Prostate gland (tissue), 2 donors: ENCODE results near the gene C17orf78. TPM values are rescaled to one million over a fixed set of nuclear protein-coding genes. Genes with fewer than 3 reads are reported as not detected.

Experiments used
- DNase-seq: peaks from one replicate; pipeline ENCODE4 v3.0.0-alpha.2; 2019; ENCODE audit warnings: low spot score
- H3K27ac ChIP-seq, 2 donors: fragments of 200-600 bp; sonication (generic); 2 replicates each; pipeline ENCODE4 v1.5.1; 2017 to 2019
- H3K27me3 ChIP-seq: fragments of 200-600 bp; sonication (generic); replicated peaks from 2 replicates; pipeline ENCODE4 v1.5.1; 2019; ENCODE audit not compliant: insufficient read depth
- H3K36me3 ChIP-seq, 2 donors: fragments of 200-600 bp; sonication (generic); 1 replicate in 1 of 2; 2 replicates in 1 of 2; pipeline versions ENCODE4 v1.5.1 to v1.8.1; 2017 to 2019
- H3K4me1 ChIP-seq: fragments of 200-600 bp; sonication (generic); replicated peaks from 2 replicates; pipeline ENCODE4 v1.5.1; 2019
- H3K4me3 ChIP-seq, 2 donors: fragments of 200-600 bp; sonication (generic); 2 replicates each; pipeline ENCODE4 v1.5.1; 2017 to 2019
- H3K9me3 ChIP-seq: fragments of 200-600 bp; sonication (generic); 2 replicates; pipeline ENCODE4 v1.5.1; 2017
- CTCF ChIP-seq, 4 experiments: fragments of 200-600 bp in 2 of 4; fragments of 450-650 bp in 2 of 4; sonication (generic) in 2 of 4; IDR thresholded peaks; 1 replicate in 3 of 4; 2 replicates in 1 of 4; pipeline ENCODE4 v1.5.1; 2016 to 2019; ENCODE audit warnings: antibody characterized with exemption in 4 of 4, mild to moderate bottlenecking in 2 of 4, moderate library complexity in 2 of 4
- POLR2A ChIP-seq: fragments of 450-650 bp; IDR thresholded peaks from one replicate; pipeline ENCODE4 v1.6.1; 2016; ENCODE audit warnings: antibody characterized with exemption, mild to moderate bottlenecking
- POLR2AphosphoS5 ChIP-seq: sonication (generic); formaldehyde crosslinking; IDR thresholded peaks from one replicate; pipeline ENCODE4 v1.6.1; 2017; ENCODE audit warnings: antibody characterized with exemption
- WGBS: methylation state at CpG from one replicate; pipeline ENCODE4 v1.1.5; 2018; 5-methylcytosine and 5-hydroxymethylcytosine counted together
- intact Hi-C: fragments of 100-400 bp; cut with DNase I; formaldehyde crosslinking; loops from one replicate; pipeline ENCODE4 v1.14.2; 2022
- total RNA-seq, 2 donors: library from RNA; depleted of rRNA; stranded (reverse); fragments of >200 nt; gene quantifications; one replicate each; pipeline ENCODE4 v1.1.0, GENCODE V29; 2016

The C17orf78 gene
- not detected for total RNA-seq

GRCh38 chr17:37375706-37376105, at the start of gene C17orf78:
TSS of gene C17orf78 (plus strand) at chr17:37375985. CDS start at chr17:37376093, 108 bp downstream.
- H3K9me3 ChIP-seq, result no peaks in the 10 kb centered on the region
- no peaks in the 10 kb centered on the region for H3K27me3 ChIP-seq
- no peaks in the 10 kb centered on the region for H3K36me3 ChIP-seq
- no peak within 1 kb of the TSS for H3K27ac ChIP-seq
- WGBS, result 92% methylated on average over 7 of the region's 7 CpGs
- no peaks in the 10 kb centered on the region for H3K4me1 ChIP-seq
- DNase-seq, result no peak
- no peak within 1 kb of the TSS for H3K4me3 ChIP-seq
- TF ChIP-seq CTCF (IDR thresholded peaks at IDR 0.05), result no peak
- no peak for TF ChIP-seq POLR2AphosphoS5
- no peak for TF ChIP-seq POLR2A
- intact Hi-C loops, result loop anchor here (10.0 kb wide), 1 partner anchor 121 kb away; no protein-coding TSS in a partner anchor

GRCh38 chr17:37327341-37328090, 48.3 kb upstream of the C17orf78 start:
- no peak overlapping the region for H3K4me3 ChIP-seq
- H3K36me3 ChIP-seq, result no peaks in the 10 kb centered on the region
- peaks cover 5% of the 10 kb centered on the region for H3K4me1 ChIP-seq
- no peak for DNase-seq
- TF ChIP-seq CTCF (IDR thresholded peaks at IDR 0.05) (no peak), POLR2A (no peak), POLR2AphosphoS5 (no peak)
- WGBS, result 68% methylated on average over 5 of the region's 5 CpGs
- H3K27me3 ChIP-seq, result no peaks in the 10 kb centered on the region
- no peaks in the 10 kb centered on the region for H3K9me3 ChIP-seq
- no peak overlapping the region for H3K27ac ChIP-seq
- intact Hi-C loops, result no loop called here

DNA sequence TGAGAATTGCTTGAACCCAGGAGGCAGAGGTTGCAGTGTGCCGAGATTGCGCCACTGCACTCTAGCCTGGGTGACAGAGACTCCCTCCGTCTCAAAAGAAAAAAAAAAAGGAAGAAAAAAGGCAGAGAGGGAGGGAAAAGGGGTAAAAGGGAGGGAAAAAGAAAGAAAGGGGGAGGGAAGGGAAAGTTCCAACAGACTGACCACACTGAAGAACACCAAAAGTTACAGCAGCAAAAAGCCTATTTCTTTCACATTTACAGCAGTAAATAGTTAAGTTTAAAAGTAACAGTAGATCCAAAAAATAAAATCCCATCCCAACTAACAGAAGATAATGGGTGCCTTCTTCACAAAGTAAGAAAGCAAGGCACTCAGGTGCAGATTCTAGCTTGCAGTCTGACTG, 36.9 kb upstream of the C17orf78 start:
- Histone ChIP-seq H3K27ac (no peak overlapping the region), H3K4me3 (no peak overlapping the region), H3K4me1 (no peaks in the 10 kb centered on the region), H3K9me3 (no peaks in the 10 kb centered on the region), H3K27me3 (no peaks in the 10 kb centered on the region), H3K36me3 (no peaks in the 10 kb centered on the region)
- WGBS, result 81% methylated on average over 3 of the region's 3 CpGs
- TF ChIP-seq POLR2A (no peak), CTCF (IDR thresholded peaks at IDR 0.05) (no peak), POLR2AphosphoS5 (no peak)
- intact Hi-C loops, result no loop called here
- no peak for DNase-seq

- Histone ChIP-seq H3K4me3 (no peak overlapping the region), H3K4me1 (no peaks in the 10 kb centered on the region), H3K27me3 (no peaks in the 10 kb centered on the region), H3K36me3 (no peaks in the 10 kb centered on the region), H3K27ac (no peak overlapping the region), H3K9me3 (no peaks in the 10 kb centered on the region)
- intact Hi-C loops, result no loop called here
- no peak for TF ChIP-seq POLR2AphosphoS5
- no peak for DNase-seq
- WGBS, result 63% methylated on average over 3 of the region's 3 CpGs
Measured at GRCh38 chr17:37339321-37339720, 36.5 kb upstream of the C17orf78 start.

GRCh38 chr17:37340804-37341203, 35.0 kb upstream of the C17orf78 start:
- TF ChIP-seq POLR2AphosphoS5 (no peak), CTCF (IDR thresholded peaks at IDR 0.05) (no peak), POLR2A (no peak)
- no peak for DNase-seq

More at GRCh38 chr17:37340804-37341203, 35.0 kb upstream of the C17orf78 start:
- intact Hi-C loops, result no loop called here
- Histone ChIP-seq H3K9me3 (no peaks in the 10 kb centered on the region), H3K27me3 (no peaks in the 10 kb centered on the region), H3K27ac (no peak overlapping the region), H3K4me1 (no peaks in the 10 kb centered on the region), H3K36me3 (no peaks in the 10 kb centered on the region), H3K4me3 (no peak overlapping the region)
- WGBS, result 85% methylated on average over 2 of the region's 2 CpGs
